Liver (tissue), 9 donors: ENCODE measurements around the gene THUMPD1. TPM values are rescaled to one million over a fixed set of nuclear protein-coding genes. Genes with fewer than 3 reads are reported as not detected.
"Not testable (repeated sequence)": the region's sequence is repeated elsewhere in the genome, so short reads cannot be mapped to it uniquely, and the experiment has no call there.

ENCODE experiments used
- DNase-seq: peaks from one replicate; pipeline ENCODE4 v3.0.0-alpha.2; 2017; ENCODE audit warnings: low spot score
- H3K27ac ChIP-seq, 2 donors: one replicate each; pipeline ENCODE4 v1.7.0; 2013; ENCODE audit warnings: inconsistent platforms in 2 of 2, low read length in 2 of 2, control low read depth in 1 of 2, low read depth in 1 of 2, mild to moderate bottlenecking in 1 of 2
- H3K27me3 ChIP-seq, 4 donors: one replicate each; pipeline versions ENCODE4 v1.6.1 to v1.7.0; 2013; ENCODE audit warnings: low read length in 3 of 4, inconsistent platforms in 1 of 4, mild to moderate bottlenecking in 1 of 4, moderate library complexity in 1 of 4; ENCODE audit not compliant: control insufficient read depth in 4 of 4, insufficient read depth in 4 of 4
- H3K36me3 ChIP-seq, 4 donors: one replicate each; pipeline versions ENCODE4 v1.6.1 to v1.7.0; 2013; ENCODE audit warnings: low read length in 3 of 4, mild to moderate bottlenecking in 3 of 4, low read depth in 1 of 4, moderate library complexity in 1 of 4; ENCODE audit not compliant: control insufficient read depth in 4 of 4, insufficient read depth in 3 of 4
- H3K4me1 ChIP-seq, 4 donors: one replicate each; pipeline versions ENCODE4 v1.6.1 to v1.7.0; 2013; ENCODE audit warnings: low read length in 3 of 4, mild to moderate bottlenecking in 3 of 4, moderate library complexity in 1 of 4; ENCODE audit not compliant: control insufficient read depth in 4 of 4, insufficient read depth in 4 of 4
- H3K4me3 ChIP-seq, 3 donors: one replicate each; pipeline versions ENCODE4 v1.6.1 to v1.7.0; 2013; ENCODE audit warnings: low read length in 3 of 3, control low read depth in 1 of 3, low read depth in 1 of 3, mild to moderate bottlenecking in 1 of 3
- H3K9ac ChIP-seq, 2 donors: one replicate each; pipeline ENCODE4 v1.7.0; 2013; ENCODE audit warnings: low read length in 2 of 2, mild to moderate bottlenecking in 2 of 2, moderate library complexity in 2 of 2, control low read depth in 1 of 2, low read depth in 1 of 2
- H3K9me3 ChIP-seq, 4 donors: one replicate each; pipeline versions ENCODE4 v1.6.1 to v1.7.0; 2013; ENCODE audit warnings: low read length in 3 of 4; ENCODE audit not compliant: control insufficient read depth in 4 of 4
- FOXA1 ChIP-seq: IDR thresholded peaks from 2 replicates; pipeline ENCODE4 v1.6.1; 2016; ENCODE audit warnings: antibody characterized with exemption
- FOXA2 ChIP-seq: IDR thresholded peaks from 2 replicates; pipeline ENCODE4 v1.6.1; 2016; ENCODE audit warnings: antibody characterized with exemption
- GABPA ChIP-seq, 2 donors: IDR thresholded peaks in 1 of 2; conservative IDR thresholded peaks in 1 of 2; 2 replicates each; pipeline ENCODE4 v1.6.1; 2016; ENCODE audit warnings: antibody characterized with exemption in 2 of 2, mild to moderate bottlenecking in 1 of 2, moderate library complexity in 1 of 2
- HNF4A ChIP-seq, 2 donors: conservative IDR thresholded peaks; 2 replicates each; pipeline ENCODE4 v1.6.1; 2016; ENCODE audit warnings: antibody characterized with exemption in 2 of 2, mild to moderate bottlenecking in 2 of 2
- MAX ChIP-seq: IDR thresholded peaks from 2 replicates; pipeline ENCODE4 v1.6.1; 2016; ENCODE audit warnings: antibody characterized with exemption
- NR2F2 ChIP-seq: IDR thresholded peaks from 2 replicates; pipeline ENCODE4 v1.6.1; 2016; ENCODE audit warnings: antibody characterized with exemption
- RAD21 ChIP-seq, 2 donors: IDR thresholded peaks; 2 replicates each; pipeline ENCODE4 v1.6.1; 2016; ENCODE audit warnings: antibody characterized with exemption in 2 of 2, mild to moderate bottlenecking in 2 of 2
- SP1 ChIP-seq: IDR thresholded peaks from 2 replicates; pipeline ENCODE4 v1.6.1; 2018; ENCODE audit warnings: antibody characterized with exemption, mild to moderate bottlenecking
- TAF1 ChIP-seq: conservative IDR thresholded peaks from 2 replicates; pipeline ENCODE4 v1.6.1; 2016; ENCODE audit warnings: antibody characterized with exemption, mild to moderate bottlenecking
- WGBS: extraction: QIAGEN DNeasy Blood & Tissue Kit; methylation state at CpG from one replicate; pipeline ENCODE4 v1.1.7; 2013; 5-methylcytosine and 5-hydroxymethylcytosine counted together
- polyA plus RNA-seq, 2 donors: library from polyadenylated mRNA; stranded (reverse) in 1 of 2; unstranded in 1 of 2; fragments of 200-250 nt in 1 of 2; fragments of >200 nt in 1 of 2; fragmentation: Nextera tagmentation in 1 of 2; extraction: Ambion mirVana in 1 of 2; gene quantifications; one replicate each; pipeline versions ENCODE4 v1.2.1 to v1.2.3, GENCODE V29; 2013 to 2015
- total RNA-seq, 2 donors: library from RNA; depleted of rRNA; stranded (reverse); fragments of >200 nt; gene quantifications; one replicate each; pipeline ENCODE4 v1.2.3, GENCODE V29; 2014
- TF ChIP-seq, protein P1 (sequence below): fragments of 150-350 bp; IDR thresholded peaks from 2 replicates; pipeline ENCODE4 v1.5.1; 2017; ENCODE audit warnings: improper control_type of control experiment, low read depth, low read length; ENCODE audit not compliant: missing input control
- TF ChIP-seq, protein P2 (sequence below): IDR thresholded peaks from 2 replicates; pipeline ENCODE4 v1.6.1; 2016; ENCODE audit warnings: antibody characterized with exemption, mild to moderate bottlenecking
- donor health status: healthy.
- donor health status: healthy.
- donor health status: healthy.
- donor health status: healthy.
- donor health status: healthy.

The THUMPD1 gene
- total and polyA plus RNA-seq, 4 donors, result 10.1 to 42.8 (median 26.8) TPM

DNA sequence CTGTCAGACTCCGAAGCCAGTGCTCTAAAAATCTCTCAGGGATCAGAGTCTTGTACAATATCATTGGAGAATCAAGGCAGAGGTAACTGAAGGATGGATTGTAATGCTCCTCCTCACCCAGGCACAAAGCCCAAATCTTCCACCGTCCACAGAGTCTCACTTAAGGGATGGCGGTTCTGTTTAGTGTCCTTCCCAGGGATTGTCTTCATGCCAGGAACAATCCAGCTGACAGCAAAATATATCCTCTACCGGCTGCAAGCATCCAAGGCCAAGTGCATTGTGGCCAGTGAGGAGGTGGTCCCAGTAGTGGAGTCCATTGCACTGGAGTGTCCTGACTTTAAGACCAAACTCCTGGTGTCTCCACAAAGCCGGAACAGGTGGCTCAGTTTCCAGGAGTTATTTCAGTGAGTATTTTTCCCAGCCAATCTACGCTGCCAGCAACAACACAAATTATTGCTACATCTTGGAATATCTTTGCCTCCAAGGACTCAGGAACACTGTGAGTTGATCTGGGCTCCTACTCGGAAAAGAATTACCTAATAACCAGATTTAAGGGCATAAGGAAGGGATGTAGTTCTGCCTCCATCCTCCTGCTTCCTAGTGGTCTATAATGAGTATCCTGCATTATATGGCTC, 30.2 kb downstream of the THUMPD1 start:
- Histone ChIP-seq H3K36me3 (no peaks in the 10 kb centered on the region), H3K9me3 (no peaks in the 10 kb centered on the region), H3K4me1 (no peaks in the 10 kb centered on the region), H3K27me3 (no peaks in the 10 kb centered on the region), H3K9ac (no peak overlapping the region), H3K4me3 (no peak overlapping the region), H3K27ac (no peak overlapping the region)
- DNase-seq, result no peak
- TF ChIP-seq GABPA (IDR thresholded peaks at IDR 0.05 in 1 of 2, conservative IDR thresholded peaks at IDR 0.05 in 1 of 2), result no peak
- WGBS, result 92% methylated on average over 7 of the region's 7 CpGs

DNA sequence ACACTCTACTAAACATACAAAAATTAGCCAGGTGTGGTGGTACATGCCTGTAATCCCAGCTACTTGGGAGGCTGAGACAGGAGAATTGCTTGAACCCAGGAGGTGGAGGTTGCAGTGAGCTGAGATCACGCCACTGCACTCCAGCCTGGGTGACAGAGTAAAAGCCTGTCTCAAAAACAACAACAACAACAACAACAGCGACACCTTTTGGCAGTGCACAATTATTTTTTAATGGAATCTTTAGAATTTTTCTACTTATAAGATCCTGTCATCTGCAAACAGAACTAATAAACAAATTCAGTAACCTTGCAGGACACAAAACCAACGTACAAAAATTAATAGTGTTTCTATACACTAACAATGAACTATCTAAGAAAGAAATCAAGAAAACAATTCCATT, 33.5 kb downstream of the THUMPD1 start:
- not testable (repeated sequence) for DNase-seq, H3K36me3 ChIP-seq, H3K4me3 ChIP-seq, H3K4me1 ChIP-seq, H3K27me3 ChIP-seq, H3K9me3 ChIP-seq, H3K9ac ChIP-seq, H3K27ac ChIP-seq
- WGBS, result 38% methylated on average over 3 of the region's 3 CpGs
- TF ChIP-seq, protein P1, sequence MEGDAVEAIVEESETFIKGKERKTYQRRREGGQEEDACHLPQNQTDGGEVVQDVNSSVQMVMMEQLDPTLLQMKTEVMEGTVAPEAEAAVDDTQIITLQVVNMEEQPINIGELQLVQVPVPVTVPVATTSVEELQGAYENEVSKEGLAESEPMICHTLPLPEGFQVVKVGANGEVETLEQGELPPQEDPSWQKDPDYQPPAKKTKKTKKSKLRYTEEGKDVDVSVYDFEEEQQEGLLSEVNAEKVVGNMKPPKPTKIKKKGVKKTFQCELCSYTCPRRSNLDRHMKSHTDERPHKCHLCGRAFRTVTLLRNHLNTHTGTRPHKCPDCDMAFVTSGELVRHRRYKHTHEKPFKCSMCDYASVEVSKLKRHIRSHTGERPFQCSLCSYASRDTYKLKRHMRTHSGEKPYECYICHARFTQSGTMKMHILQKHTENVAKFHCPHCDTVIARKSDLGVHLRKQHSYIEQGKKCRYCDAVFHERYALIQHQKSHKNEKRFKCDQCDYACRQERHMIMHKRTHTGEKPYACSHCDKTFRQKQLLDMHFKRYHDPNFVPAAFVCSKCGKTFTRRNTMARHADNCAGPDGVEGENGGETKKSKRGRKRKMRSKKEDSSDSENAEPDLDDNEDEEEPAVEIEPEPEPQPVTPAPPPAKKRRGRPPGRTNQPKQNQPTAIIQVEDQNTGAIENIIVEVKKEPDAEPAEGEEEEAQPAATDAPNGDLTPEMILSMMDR, result peak; percentile 27
- TF ChIP-seq RAD21 (IDR thresholded peaks at IDR 0.05), result peak; percentile 63 to 65

- WGBS, result 93% methylated on average over 2 of the region's 2 CpGs
These were observed 34.2 kb downstream of the THUMPD1 start for GRCh38 chr16:20707461-20707860.

GRCh38 chr16:20705972-20706371, 35.6 kb downstream of the THUMPD1 start:
- H3K4me1 ChIP-seq, H3K4me3 ChIP-seq, H3K36me3 ChIP-seq, DNase-seq, H3K27me3 ChIP-seq, H3K9ac ChIP-seq, H3K9me3 ChIP-seq, H3K27ac ChIP-seq: not testable (repeated sequence)
- WGBS, result 92% methylated on average over 1 of the region's 1 CpG

More at GRCh38 chr16:20707461-20707860, 34.2 kb downstream of the THUMPD1 start:
- TF ChIP-seq RAD21 (IDR thresholded peaks at IDR 0.05), result no peak
- TF ChIP-seq HNF4A (conservative IDR thresholded peaks at IDR 0.05), result no peak
- TF ChIP-seq, protein P2, sequence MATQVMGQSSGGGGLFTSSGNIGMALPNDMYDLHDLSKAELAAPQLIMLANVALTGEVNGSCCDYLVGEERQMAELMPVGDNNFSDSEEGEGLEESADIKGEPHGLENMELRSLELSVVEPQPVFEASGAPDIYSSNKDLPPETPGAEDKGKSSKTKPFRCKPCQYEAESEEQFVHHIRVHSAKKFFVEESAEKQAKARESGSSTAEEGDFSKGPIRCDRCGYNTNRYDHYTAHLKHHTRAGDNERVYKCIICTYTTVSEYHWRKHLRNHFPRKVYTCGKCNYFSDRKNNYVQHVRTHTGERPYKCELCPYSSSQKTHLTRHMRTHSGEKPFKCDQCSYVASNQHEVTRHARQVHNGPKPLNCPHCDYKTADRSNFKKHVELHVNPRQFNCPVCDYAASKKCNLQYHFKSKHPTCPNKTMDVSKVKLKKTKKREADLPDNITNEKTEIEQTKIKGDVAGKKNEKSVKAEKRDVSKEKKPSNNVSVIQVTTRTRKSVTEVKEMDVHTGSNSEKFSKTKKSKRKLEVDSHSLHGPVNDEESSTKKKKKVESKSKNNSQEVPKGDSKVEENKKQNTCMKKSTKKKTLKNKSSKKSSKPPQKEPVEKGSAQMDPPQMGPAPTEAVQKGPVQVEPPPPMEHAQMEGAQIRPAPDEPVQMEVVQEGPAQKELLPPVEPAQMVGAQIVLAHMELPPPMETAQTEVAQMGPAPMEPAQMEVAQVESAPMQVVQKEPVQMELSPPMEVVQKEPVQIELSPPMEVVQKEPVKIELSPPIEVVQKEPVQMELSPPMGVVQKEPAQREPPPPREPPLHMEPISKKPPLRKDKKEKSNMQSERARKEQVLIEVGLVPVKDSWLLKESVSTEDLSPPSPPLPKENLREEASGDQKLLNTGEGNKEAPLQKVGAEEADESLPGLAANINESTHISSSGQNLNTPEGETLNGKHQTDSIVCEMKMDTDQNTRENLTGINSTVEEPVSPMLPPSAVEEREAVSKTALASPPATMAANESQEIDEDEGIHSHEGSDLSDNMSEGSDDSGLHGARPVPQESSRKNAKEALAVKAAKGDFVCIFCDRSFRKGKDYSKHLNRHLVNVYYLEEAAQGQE, result no peak
- no peak for TF ChIP-seq FOXA2
- no peak for TF ChIP-seq MAX
- no peak for TF ChIP-seq NR2F2
- no peak for TF ChIP-seq TAF1
- TF ChIP-seq SP1, result no peak
- TF ChIP-seq FOXA1, result no peak
- Histone ChIP-seq H3K4me1 (no peaks in the 10 kb centered on the region), H3K9me3 (no peaks in the 10 kb centered on the region), H3K4me3 (no peak overlapping the region), H3K27me3 (no peaks in the 10 kb centered on the region), H3K36me3 (no peaks in the 10 kb centered on the region), H3K27ac (no peak overlapping the region), H3K9ac (no peak overlapping the region)
- no peak for DNase-seq
